SK-N-SH (cell line): Measurements from ENCODE around the gene FAM76A. TPM values are rescaled to one million over a fixed set of nuclear protein-coding genes. Genes with fewer than 3 reads are reported as not detected.

ENCODE experiments used
- CTCF ChIA-PET: fragments of 300-600, 350-600 bp; formaldehyde crosslinking; extraction: SDS; loops from one replicate; lab custom pipeline; 2021; lab: Yijun Ruan, JAX
- POLR2A ChIA-PET: fragments of 350-600 bp; sonication (Branson Sonifier 250); formaldehyde crosslinking; extraction: SDS; loops from one replicate; lab custom pipeline; 2020; ENCODE audit warnings: antibody characterized with exemption, inconsistent platforms; lab: Yijun Ruan, JAX
- DNase-seq: peaks from one replicate; pipeline ENCODE4 v3.0.0; 2012
- H2AFZ ChIP-seq: fragments of 200-600 bp; sonication (generic); 2 replicates; pipeline ENCODE4 v1.8.1; 2016; ENCODE audit warnings: antibody characterized with exemption, mild to moderate bottlenecking, low read depth
- H3F3A ChIP-seq: fragments of 200-600 bp; sonication (generic); replicated peaks from 2 replicates; pipeline ENCODE3; 2016; ENCODE audit warnings: antibody characterized with exemption, mild to moderate bottlenecking; ENCODE audit not compliant: insufficient read depth
- H3K27ac ChIP-seq, 2 experiments: fragments of 200-500 bp in 1 of 2; fragments of 200-600 bp in 1 of 2; sonication (Bioruptor generic) in 1 of 2; sonication (generic), shearing (Covaris generic) in 1 of 2; 2 replicates each; pipeline versions ENCODE4 v1.5.1 to v1.6.1; 2014 to 2016; ENCODE audit warnings: low read depth in 2 of 2, inconsistent platforms in 1 of 2, low read length in 1 of 2, mild to moderate bottlenecking in 1 of 2, mixed read lengths in 1 of 2
- H3K27me3 ChIP-seq: fragments of 200-600 bp; sonication (generic), shearing (Covaris generic); 2 replicates; pipeline ENCODE4 v1.6.1; 2016; ENCODE audit warnings: mixed run types; ENCODE audit not compliant: insufficient read depth
- H3K36me3 ChIP-seq, 2 experiments: fragments of 200-500 bp in 1 of 2; fragments of 200-600 bp in 1 of 2; sonication (Bioruptor generic) in 1 of 2; sonication (generic) in 1 of 2; replicated peaks in 1 of 2; 2 replicates each; pipeline versions ENCODE3 to v1.5.1; 2014 to 2016; ENCODE audit warnings: low read length in 1 of 2, mild to moderate bottlenecking in 1 of 2; ENCODE audit not compliant: insufficient read depth in 2 of 2, control insufficient read depth in 1 of 2
- H3K4me1 ChIP-seq, 2 experiments: fragments of 200-500 bp in 1 of 2; fragments of 200-600 bp in 1 of 2; sonication (Bioruptor generic) in 1 of 2; sonication (generic), shearing (Covaris generic) in 1 of 2; 2 replicates each; pipeline versions ENCODE4 v1.5.1 to v1.6.1; 2014 to 2016; ENCODE audit warnings: low read depth in 1 of 2, low read length in 1 of 2, mixed run types in 1 of 2; ENCODE audit not compliant: insufficient read depth in 2 of 2, control insufficient read depth in 1 of 2
- H3K4me2 ChIP-seq: fragments of 200-600 bp; sonication (generic), shearing (Covaris generic); 2 replicates; pipeline ENCODE4 v1.6.1; 2017; ENCODE audit warnings: mixed run types
- H3K4me3 ChIP-seq, 2 experiments: fragments of 200-500 bp in 1 of 2; fragments of 200-600 bp in 1 of 2; sonication (Bioruptor generic) in 1 of 2; sonication (generic), shearing (Covaris generic) in 1 of 2; 2 replicates each; pipeline versions ENCODE4 v1.5.1 to v1.8.1; 2014 to 2016; ENCODE audit warnings: low read depth in 2 of 2, inconsistent platforms in 1 of 2, low read length in 1 of 2, mild to moderate bottlenecking in 1 of 2, mixed read lengths in 1 of 2, moderate library complexity in 1 of 2
- H3K79me2 ChIP-seq: fragments of 200-600 bp; sonication (generic); 2 replicates; pipeline ENCODE4 v1.8.1; 2017; ENCODE audit warnings: mild to moderate bottlenecking; ENCODE audit not compliant: insufficient read depth
- H3K9ac ChIP-seq: fragments of 200-600 bp; sonication (generic); 2 replicates; pipeline ENCODE4 v1.6.1; 2017; ENCODE audit warnings: mixed run types
- H3K9me2 ChIP-seq: fragments of 200-600 bp; sonication (generic); 2 replicates; pipeline ENCODE4 v1.6.1; 2017; ENCODE audit warnings: mixed run types
- H3K9me3 ChIP-seq: fragments of 200-600 bp; sonication (generic); 2 replicates; pipeline ENCODE4 v1.6.1; 2017; ENCODE audit warnings: mixed run types, mild to moderate bottlenecking, moderate library complexity
- H4K20me1 ChIP-seq: fragments of 200-600 bp; sonication (generic); 2 replicates; pipeline ENCODE4 v1.6.1; 2017; ENCODE audit warnings: mild to moderate bottlenecking, mixed run types; ENCODE audit not compliant: insufficient read depth
- CHD2 ChIP-seq: fragments of 150-350 bp; IDR thresholded peaks from 2 replicates; pipeline ENCODE4 v1.6.1; 2018; ENCODE audit warnings: low read length; ENCODE audit not compliant: partially characterized antibody
- CTCF ChIP-seq: fragments of 200-600 bp; sonication (generic); IDR thresholded peaks from 2 replicates; pipeline ENCODE4 v1.6.1; 2017; ENCODE audit warnings: antibody characterized with exemption, mild to moderate bottlenecking, moderate library complexity
- ELF1 ChIP-seq: IDR thresholded peaks from 2 replicates; pipeline ENCODE4 v1.4.0; 2012
- EP300 ChIP-seq, 2 experiments: IDR thresholded peaks; 2 replicates each; pipeline versions ENCODE4 v1.4.0 to v1.6.1; 2012; ENCODE audit warnings: borderline replicate concordance in 1 of 2, low read depth in 1 of 2, low read length in 1 of 2
- GABPA ChIP-seq: IDR thresholded peaks from 2 replicates; pipeline ENCODE4 v1.4.0; 2012; ENCODE audit warnings: low read depth, mild to moderate bottlenecking
- IRF3 ChIP-seq: fragments of 150-350 bp; IDR thresholded peaks from 2 replicates; pipeline ENCODE4 v1.6.1; 2016; ENCODE audit warnings: mild to moderate bottlenecking, low read depth, low read length
- JUND ChIP-seq: IDR thresholded peaks from 2 replicates; pipeline ENCODE4 v1.4.0; 2012
- NFIC ChIP-seq: IDR thresholded peaks from 2 replicates; pipeline ENCODE4 v1.4.0; 2012; ENCODE audit warnings: borderline replicate concordance
- NRF1 ChIP-seq: IDR thresholded peaks from 2 replicates; pipeline ENCODE4 v1.6.1; 2012; ENCODE audit warnings: low read depth, mild to moderate bottlenecking, low read length
- PBX3 ChIP-seq: IDR thresholded peaks from 2 replicates; pipeline ENCODE4; 2012
- POLR2AphosphoS5 ChIP-seq: IDR thresholded peaks from 2 replicates; pipeline ENCODE4 v1.6.1; 2012; ENCODE audit warnings: low read depth, low read length
- RCOR1 ChIP-seq: fragments of 150-350 bp; IDR thresholded peaks from 2 replicates; pipeline ENCODE4 v1.6.1; 2017; ENCODE audit warnings: antibody characterized with exemption, low read length
- RFX5 ChIP-seq: IDR thresholded peaks from 2 replicates; pipeline ENCODE4 v1.6.1; 2012; ENCODE audit warnings: mild to moderate bottlenecking, improper control_type of control experiment, low read length
- USF2 ChIP-seq: fragments of 150-350 bp; IDR thresholded peaks from 2 replicates; pipeline ENCODE4 v1.6.1; 2017; ENCODE audit warnings: antibody characterized with exemption, low read length, low read depth, borderline replicate concordance
- YY1 ChIP-seq: IDR thresholded peaks from 2 replicates; pipeline ENCODE4 v1.4.0; 2012; ENCODE audit warnings: low read depth, mild to moderate bottlenecking
- WGBS: methylation state at CpG from one replicate; pipeline ENCODE4 v1.1.6; 2017; ENCODE audit warnings: low lambda C conversion rate; 5-methylcytosine and 5-hydroxymethylcytosine counted together
- polyA plus RNA-seq, 3 experiments: library from polyadenylated mRNA; depleted of rRNA; stranded (reverse); fragments of >200 nt; gene quantifications; 2 replicates each; pipeline ENCODE4 v1.2.3, GENCODE V29; 2012

FAM76A gene
- polyA plus RNA-seq, 1 of the 3 experiments (the other 2 are of a cell fraction), result 2.9 TPM

GRCh38 chr1:27682351-27682944 lies 43.3 kb upstream of the FAM76A start (continued):
- TF ChIP-seq ELF1, result no peak
- no peak for TF ChIP-seq POLR2AphosphoS5
- TF ChIP-seq RCOR1, result no peak

GRCh38 chr1:27684176-27684575 lies 41.6 kb upstream of the FAM76A start:
- no peaks in the 10 kb centered on the region for H4K20me1 ChIP-seq
- POLR2A ChIA-PET, result no interaction called here
- no peaks in the 10 kb centered on the region; the same call in 1 of the 2 replicates for H3K27me3 ChIP-seq
- TF ChIP-seq IRF3 (no peak), CHD2 (no peak), NFIC (no peak), PBX3 (no peak), GABPA (no peak), RFX5 (no peak), RCOR1 (no peak), JUND (no peak), YY1 (no peak), USF2 (no peak), NRF1 (no peak), CTCF (no peak), EP300 (IDR thresholded peaks at IDR 0.05; ENCODE audit: borderline replicate concordance in 1 of 2, low read depth in 1 of 2, low read length in 1 of 2) (no peak)
- TF ChIP-seq, all 33 proteins: peak for 0
- no peaks in the 10 kb centered on the region for H3K79me2 ChIP-seq
- no peak overlapping the region for H3K9ac ChIP-seq
- H3K9me3 ChIP-seq, result 0 out of 2 replicates have a peak, but pooled peaks cover 3% of the 10 kb centered on the region
- H3K27ac ChIP-seq, result no peak overlapping the region
- no peaks in the 10 kb centered on the region for H3F3A ChIP-seq
- 57% methylated on average over 2 of the region's 2 CpGs for WGBS
- H3K4me3 ChIP-seq, result no peak overlapping the region
- no peaks in the 10 kb centered on the region for H3K4me1 ChIP-seq
- CTCF ChIA-PET, result no interaction called here
- DNase-seq, result no peak
- no peaks in the 10 kb centered on the region for H3K36me3 ChIP-seq
- no peak overlapping the region for H2AFZ ChIP-seq
- no peak overlapping the region for H3K4me2 ChIP-seq
- no peaks in the 10 kb centered on the region for H3K9me2 ChIP-seq
